ENCODE measurements around the gene CYSLTR2.

Gene CYSLTR2

GRCh38 chr13:48738311-48738710 lies 84.6 kb downstream of the CYSLTR2 start (continued):
- TF ChIP-seq ZIC2 (tag by site-specific recombination; IDR thresholded peaks at IDR 0.05) (no peak), ZNF214 (tag by site-specific recombination; IDR thresholded peaks at IDR 0.05; ENCODE audit: borderline replicate concordance) (no peak), ZSCAN23 (tag by site-specific recombination; IDR thresholded peaks at IDR 0.05) (no peak), ZBTB11 (tag by site-specific recombination; conservative IDR thresholded peaks at IDR 0.05; ENCODE audit: low read depth) (no peak)

- POLR2A ChIA-PET = no interaction called here
- TF ChIP-seq ZNF354C (tag by site-specific recombination; IDR thresholded peaks at IDR 0.05; ENCODE audit: borderline replicate concordance, low read depth) = no peak
- no peak for TF ChIP-seq ZNF23 (tag by site-specific recombination; IDR thresholded peaks at IDR 0.05; ENCODE audit: borderline replicate concordance)
- TF ChIP-seq ZNF670 (tag by site-specific recombination; IDR thresholded peaks at IDR 0.05; ENCODE audit: low read depth) = no peak
- Histone ChIP-seq H3K4me1 (ENCODE audit: control insufficient read depth, insufficient read depth, low read length) (no peaks in the 10 kb centered on the region), H3K9me3 (ENCODE audit: control insufficient read depth, insufficient read depth, low read depth, low read length) (no peaks in the 10 kb centered on the region), H3K36me3 (ENCODE audit: control insufficient read depth in 2 of 2, insufficient read depth in 1 of 2, low read length in 2 of 2) (no peaks in the 10 kb centered on the region), H3K27ac (ENCODE audit: extremely low read depth, low read depth, low read length) (no peak overlapping the region), H3K4me3 (ENCODE audit: low read depth, low read length) (no peak overlapping the region)
- CTCF ChIA-PET = interaction anchor here (1.1 kb wide), 1 partner anchor 28 kb away, joined by 3 read pairs; no protein-coding TSS in a partner anchor
Observed at GRCh38 chr13:48739386-48739964, 85.7 kb downstream of the CYSLTR2 start.

GRCh38 chr13:48741377-48741776 lies 87.6 kb downstream of the CYSLTR2 start:
- Histone ChIP-seq H3K4me3 (ENCODE audit: low read depth, low read length) (no peak overlapping the region), H3K27ac (ENCODE audit: extremely low read depth, low read depth, low read length) (no peak overlapping the region), H3K9me3 (ENCODE audit: control insufficient read depth, insufficient read depth, low read depth, low read length) (no peaks in the 10 kb centered on the region), H3K4me1 (ENCODE audit: control insufficient read depth, insufficient read depth, low read length) (no peaks in the 10 kb centered on the region), H3K36me3 (ENCODE audit: control insufficient read depth in 2 of 2, insufficient read depth in 1 of 2, low read length in 2 of 2) (no peaks in the 10 kb centered on the region)
- CTCF ChIA-PET = interaction anchor here (1.5 kb wide), 1 partner anchor 10 kb away, joined by 5 read pairs; no protein-coding TSS in a partner anchor
- TF ChIP-seq ZNF16 (tag by site-specific recombination; IDR thresholded peaks at IDR 0.05; ENCODE audit: low read depth) (no peak), ZNF521 (tag by site-specific recombination; IDR thresholded peaks at IDR 0.05) (no peak), WT1 (tag by site-specific recombination; IDR thresholded peaks at IDR 0.05) (no peak), SCRT1 (tag by site-specific recombination; IDR thresholded peaks at IDR 0.05; ENCODE audit: borderline replicate concordance) (no peak), ZNF501 (tag by site-specific recombination; IDR thresholded peaks at IDR 0.05) (no peak), ZNF473 (tag by site-specific recombination; IDR thresholded peaks at IDR 0.05) (no peak), SP2 (tag by site-specific recombination; IDR thresholded peaks at IDR 0.05) (no peak), ZNF585B (tag by site-specific recombination; IDR thresholded peaks at IDR 0.05) (no peak), TSHZ1 (tag by site-specific recombination; IDR thresholded peaks at IDR 0.05; ENCODE audit: borderline replicate concordance) (no peak), GFI1B (tag by site-specific recombination; IDR thresholded peaks at IDR 0.05) (no peak), ZEB2 (tag by site-specific recombination; IDR thresholded peaks at IDR 0.05) (no peak), TRIM28 (IDR thresholded peaks at IDR 0.05; ENCODE audit: borderline replicate concordance, low read length) (no peak), ZNF155 (tag by site-specific recombination; IDR thresholded peaks at IDR 0.05) (no peak)
- POLR2A ChIA-PET = no interaction called here

Measured in HEK293 (cell line).